Measurements from ENCODE around the gene NAA16. TPM values are rescaled to one million over a fixed set of nuclear protein-coding genes. Genes with fewer than 3 reads are reported as not detected.

The NAA16 gene
- total and polyA plus RNA-seq, 2 experiments from 2014 or later: 10.7 to 16.2 TPM

GRCh38 chr13:41325752-41326151 is 14.7 kb downstream of the NAA16 start:
- Histone ChIP-seq H3K4me1 (ENCODE audit: insufficient read depth) (no peaks in the 10 kb centered on the region), H2AFZ (no peak overlapping the region), H3K36me3 (replicated peaks; ENCODE audit: insufficient read depth, low read depth) (peaks cover 3% of the 10 kb centered on the region), H3K9me3 (ENCODE audit: low read depth) (no peaks in the 10 kb centered on the region), H3K79me2 (peaks cover 19% of the 10 kb centered on the region), H3K9me2 (replicated peaks; ENCODE audit: insufficient read depth) (no peaks in the 10 kb centered on the region), H3K27me3 (no peaks in the 10 kb centered on the region), H3K4me2 (no peak overlapping the region), H3K27ac (no peak overlapping the region), H3K4me3 (no peak overlapping the region), H4K20me1 (ENCODE audit: insufficient read depth, poor library complexity, severe bottlenecking) (no peaks in the 10 kb centered on the region)
- DNase-seq (ENCODE audit: low spot score): no peak
- TF ChIP-seq, protein P1, sequence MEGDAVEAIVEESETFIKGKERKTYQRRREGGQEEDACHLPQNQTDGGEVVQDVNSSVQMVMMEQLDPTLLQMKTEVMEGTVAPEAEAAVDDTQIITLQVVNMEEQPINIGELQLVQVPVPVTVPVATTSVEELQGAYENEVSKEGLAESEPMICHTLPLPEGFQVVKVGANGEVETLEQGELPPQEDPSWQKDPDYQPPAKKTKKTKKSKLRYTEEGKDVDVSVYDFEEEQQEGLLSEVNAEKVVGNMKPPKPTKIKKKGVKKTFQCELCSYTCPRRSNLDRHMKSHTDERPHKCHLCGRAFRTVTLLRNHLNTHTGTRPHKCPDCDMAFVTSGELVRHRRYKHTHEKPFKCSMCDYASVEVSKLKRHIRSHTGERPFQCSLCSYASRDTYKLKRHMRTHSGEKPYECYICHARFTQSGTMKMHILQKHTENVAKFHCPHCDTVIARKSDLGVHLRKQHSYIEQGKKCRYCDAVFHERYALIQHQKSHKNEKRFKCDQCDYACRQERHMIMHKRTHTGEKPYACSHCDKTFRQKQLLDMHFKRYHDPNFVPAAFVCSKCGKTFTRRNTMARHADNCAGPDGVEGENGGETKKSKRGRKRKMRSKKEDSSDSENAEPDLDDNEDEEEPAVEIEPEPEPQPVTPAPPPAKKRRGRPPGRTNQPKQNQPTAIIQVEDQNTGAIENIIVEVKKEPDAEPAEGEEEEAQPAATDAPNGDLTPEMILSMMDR (IDR thresholded peaks at IDR 0.05; ENCODE audit: poor library complexity): no peak
- TF ChIP-seq EZH2phosphoT487 (IDR thresholded peaks at IDR 0.05; ENCODE audit: low read depth, severe bottlenecking, unreplicated experiment) (no peak), EZH2 (IDR thresholded peaks at IDR 0.05; ENCODE audit: borderline replicate concordance) (no peak)
- WGBS (ENCODE audit: low lambda C conversion rate, missing lambda C conversion rate): 95% methylated on average over 2 of the region's 2 CpGs

GRCh38 chr13:41326661-41327060 is 15.6 kb downstream of the NAA16 start:
- Histone ChIP-seq H2AFZ (no peak overlapping the region), H3K9me2 (replicated peaks; ENCODE audit: insufficient read depth) (no peaks in the 10 kb centered on the region), H3K4me2 (no peak overlapping the region), H3K27me3 (no peaks in the 10 kb centered on the region), H3K4me1 (ENCODE audit: insufficient read depth) (no peaks in the 10 kb centered on the region), H3K4me3 (no peak overlapping the region), H4K20me1 (ENCODE audit: insufficient read depth, poor library complexity, severe bottlenecking) (no peaks in the 10 kb centered on the region), H3K27ac (no peak overlapping the region), H3K9me3 (ENCODE audit: low read depth) (no peaks in the 10 kb centered on the region), H3K36me3 (replicated peaks; ENCODE audit: insufficient read depth, low read depth) (peaks cover 3% of the 10 kb centered on the region), H3K79me2 (peaks cover 11% of the 10 kb centered on the region)
- no peak for TF ChIP-seq EZH2phosphoT487 (IDR thresholded peaks at IDR 0.05; ENCODE audit: low read depth, severe bottlenecking, unreplicated experiment)
- TF ChIP-seq, protein P1 (IDR thresholded peaks at IDR 0.05; ENCODE audit: poor library complexity): no peak
- TF ChIP-seq EZH2 (IDR thresholded peaks at IDR 0.05; ENCODE audit: borderline replicate concordance): no peak
- DNase-seq (ENCODE audit: low spot score): no peak
- WGBS (ENCODE audit: low lambda C conversion rate, missing lambda C conversion rate): 94% methylated on average over 1 of the region's 1 CpG

GRCh38 chr13:41327994-41328790 is 17.1 kb downstream of the NAA16 start:
- Histone ChIP-seq H3K4me1 (ENCODE audit: insufficient read depth) (no peaks in the 10 kb centered on the region), H3K4me2 (no peak overlapping the region), H3K36me3 (replicated peaks; ENCODE audit: insufficient read depth, low read depth) (peaks cover 3% of the 10 kb centered on the region), H3K27me3 (no peaks in the 10 kb centered on the region), H3K79me2 (peaks cover under 1% of the 10 kb centered on the region), H3K4me3 (no peak overlapping the region), H3K9me3 (ENCODE audit: low read depth) (no peaks in the 10 kb centered on the region), H3K27ac (no peak overlapping the region), H2AFZ (no peak overlapping the region), H3K9me2 (replicated peaks; ENCODE audit: insufficient read depth) (no peaks in the 10 kb centered on the region), H4K20me1 (ENCODE audit: insufficient read depth, poor library complexity, severe bottlenecking) (no peaks in the 10 kb centered on the region)
- DNase-seq (ENCODE audit: low spot score): no peak
- WGBS (ENCODE audit: low lambda C conversion rate, missing lambda C conversion rate): 83% methylated on average over 3 of the region's 3 CpGs
- TF ChIP-seq, protein P1 (IDR thresholded peaks at IDR 0.05; ENCODE audit: poor library complexity): no peak
- no peak for TF ChIP-seq EZH2 (IDR thresholded peaks at IDR 0.05; ENCODE audit: borderline replicate concordance)
- TF ChIP-seq EZH2phosphoT487 (IDR thresholded peaks at IDR 0.05; ENCODE audit: low read depth, severe bottlenecking, unreplicated experiment): no peak
